Effector CD4-positive, alpha-beta T cell (primary cell): Measurements from ENCODE around the gene FGF14.

Experiments used
- DNase-seq: peaks from one replicate; pipeline ENCODE4 v3.0.0-alpha.2; 2020

Gene FGF14

DNA sequence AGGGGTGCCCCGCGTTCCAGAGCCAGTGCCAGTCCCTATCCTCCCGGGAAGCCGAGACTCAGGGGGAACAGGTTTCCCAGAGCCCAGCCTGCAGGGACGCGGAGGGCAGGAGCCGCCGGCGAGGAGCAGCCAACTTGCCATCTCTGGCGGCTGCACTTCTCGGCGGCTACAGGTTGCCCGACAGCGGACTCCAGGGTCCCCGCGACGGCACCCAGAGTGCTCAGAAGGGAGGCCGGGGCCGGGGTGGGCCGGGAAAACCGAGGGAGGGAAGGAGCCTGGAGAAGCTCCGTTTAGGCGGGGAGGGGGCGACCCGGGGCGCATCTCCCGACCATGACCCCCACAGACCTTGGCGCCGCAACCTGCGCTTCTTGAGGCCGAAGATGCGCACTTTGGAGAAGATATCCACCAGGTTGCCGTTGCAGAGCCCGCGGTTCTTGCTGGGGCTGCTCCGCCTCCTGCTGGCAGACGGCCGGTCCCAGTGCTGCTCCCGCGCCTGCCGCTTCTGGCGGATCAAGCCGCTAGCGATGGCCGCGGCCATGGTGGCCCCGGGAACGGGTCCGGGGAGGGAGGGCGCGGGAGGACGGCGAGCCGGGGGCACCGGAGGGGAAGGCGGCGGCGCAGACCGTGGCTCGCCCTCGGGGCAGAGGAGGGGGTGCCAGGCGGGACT lies 485.6 kb downstream of the FGF14 start:
- no peak for DNase-seq

- DNase-seq, result no peak
These were observed 486.1 kb downstream of the FGF14 start for GRCh38 chr13:101915755-101916107.

- no peak for DNase-seq
These were observed 486.5 kb downstream of the FGF14 start for GRCh38 chr13:101915331-101915730.

- no peak for DNase-seq
These were observed 490.1 kb downstream of the FGF14 start for GRCh38 chr13:101911752-101912151.

- DNase-seq, result no peak
These were observed 498.0 kb downstream of the FGF14 start for GRCh38 chr13:101903890-101904289.

DNA sequence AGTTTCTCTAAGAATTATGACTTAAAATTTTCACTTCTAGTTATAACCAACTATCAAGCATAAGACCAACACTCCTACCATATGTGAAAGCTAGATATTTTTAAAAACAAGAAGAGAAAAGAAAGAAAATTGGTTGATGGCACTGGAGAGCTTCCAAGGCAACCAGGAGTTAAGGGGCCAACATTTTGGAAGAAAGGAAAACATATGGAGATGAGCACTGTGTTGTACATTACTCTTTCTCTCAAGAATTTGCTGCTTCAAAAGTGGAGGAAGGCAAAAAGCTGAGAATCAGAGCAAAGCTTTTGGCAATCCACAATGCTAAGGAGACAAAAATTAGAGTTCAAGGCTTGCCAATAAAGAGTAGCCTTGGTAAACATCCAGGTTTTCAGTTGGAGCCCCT lies 503.2 kb downstream of the FGF14 start:
- DNase-seq, result no peak

DNA sequence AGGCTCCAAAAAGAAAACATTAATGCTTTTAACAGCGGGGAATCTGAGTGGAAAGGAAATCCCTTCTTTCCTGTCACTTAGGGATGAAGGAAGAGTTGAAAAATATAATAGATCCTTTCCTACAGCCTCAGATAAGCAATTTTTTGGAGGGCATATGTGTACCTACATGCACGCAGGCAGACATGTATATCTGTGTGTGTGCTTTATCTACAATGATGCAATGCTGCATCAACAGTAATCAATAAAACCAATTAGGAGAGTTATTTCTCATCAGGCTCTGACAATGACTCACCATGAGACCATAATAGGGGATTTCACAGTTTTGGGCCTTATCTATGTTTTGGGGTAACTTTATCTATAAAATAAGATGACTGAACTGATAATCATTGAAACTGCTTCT lies 505.3 kb downstream of the FGF14 start:
- DNase-seq, result no peak

DNA sequence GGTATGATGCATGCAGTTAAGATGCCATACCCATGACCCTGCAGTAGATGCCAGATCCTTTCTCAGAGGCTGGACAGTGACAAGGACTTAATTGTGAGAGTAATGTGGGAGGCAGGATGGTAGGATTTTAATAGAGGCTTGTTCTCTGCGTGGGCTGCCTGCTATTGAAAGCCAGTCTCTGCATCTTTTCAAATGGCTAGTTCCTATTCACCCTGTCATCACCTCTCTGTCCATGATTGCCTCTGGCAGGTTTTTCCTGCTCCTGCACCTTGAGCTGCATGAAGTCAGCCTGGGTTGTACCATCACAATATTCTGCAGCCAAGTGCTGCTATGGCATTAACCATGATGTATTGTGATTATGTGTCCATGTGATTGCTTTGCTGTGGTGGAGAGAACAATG lies 508.8 kb downstream of the FGF14 start:
- DNase-seq, result no peak

DNA sequence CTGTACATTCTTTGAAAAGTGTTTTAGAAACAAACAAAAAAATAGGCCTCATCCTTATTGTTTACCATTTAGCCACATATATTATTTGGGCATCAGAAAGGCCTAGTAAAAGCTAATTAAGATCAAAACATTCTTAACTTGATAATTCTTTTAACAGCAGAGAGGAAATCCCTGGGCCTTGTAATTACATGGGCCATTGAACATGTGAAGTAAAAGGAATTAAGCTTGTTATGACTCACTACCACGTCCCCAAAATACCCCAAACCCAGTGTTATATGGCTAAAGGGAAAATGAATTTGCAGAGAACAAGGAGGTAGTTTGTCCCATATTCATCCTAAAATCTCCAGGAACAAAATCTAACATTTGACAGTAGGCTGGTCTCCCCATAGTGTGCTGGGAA lies 509.6 kb downstream of the FGF14 start:
- no peak for DNase-seq

- DNase-seq, result no peak
These were observed 520.3 kb downstream of the FGF14 start for GRCh38 chr13:101881593-101881992.

DNA sequence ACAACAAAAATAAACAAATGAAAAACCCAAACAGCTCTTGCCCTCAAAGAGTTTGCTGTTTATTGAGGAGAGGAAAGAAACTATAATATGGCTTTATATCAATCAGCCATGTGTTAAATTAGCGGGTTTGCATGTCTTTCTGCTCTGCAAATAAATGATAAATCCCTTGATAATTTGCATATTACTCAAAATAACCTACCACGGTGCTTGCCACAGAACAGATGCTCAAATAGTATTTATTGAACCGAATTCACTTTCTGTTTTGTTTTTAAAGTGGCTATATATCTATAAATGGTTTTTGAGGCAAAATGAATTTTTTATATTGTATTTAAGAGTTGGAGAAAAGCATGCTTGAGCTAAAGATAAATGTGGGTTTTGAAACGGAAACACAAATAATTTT lies 521.3 kb downstream of the FGF14 start:
- no peak for DNase-seq

GRCh38 chr13:101876951-101877350 lies 524.9 kb downstream of the FGF14 start:
- DNase-seq, result no peak

DNA sequence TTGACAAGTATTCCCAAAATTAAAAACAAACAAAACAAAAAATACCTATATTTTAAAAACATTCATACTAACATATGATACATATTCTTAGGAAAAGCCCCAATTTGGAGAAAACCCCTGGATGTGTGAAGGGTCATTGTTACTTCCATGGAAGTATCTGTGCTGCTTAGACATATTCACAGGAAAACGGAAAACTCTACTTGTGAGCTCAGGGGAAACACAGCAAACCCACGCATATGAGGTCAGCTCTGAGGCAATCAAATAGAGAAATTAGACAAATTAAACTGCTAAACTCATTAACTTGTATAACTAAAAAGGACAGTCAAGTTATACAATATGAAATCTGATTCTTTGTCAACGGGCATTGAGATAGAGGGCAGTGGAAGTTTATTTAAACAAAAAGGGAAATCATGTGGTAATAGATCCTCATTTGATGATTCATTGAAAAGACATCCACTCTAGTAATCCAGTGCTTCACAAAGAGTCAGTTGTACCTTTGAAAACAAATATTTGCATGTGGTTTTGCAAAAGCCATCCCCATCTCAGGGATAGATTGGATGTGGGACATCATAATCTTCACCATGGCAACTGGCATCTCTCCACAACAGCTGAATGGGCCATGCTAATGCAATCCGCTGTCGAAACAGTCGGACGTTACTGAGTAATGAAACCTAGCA lies 526.0 kb downstream of the FGF14 start:
- DNase-seq, result no peak

GRCh38 chr13:101875091-101875490 lies 526.8 kb downstream of the FGF14 start:
- no peak for DNase-seq

GRCh38 chr13:101869553-101869952 lies 532.3 kb downstream of the FGF14 start:
- DNase-seq, result no peak

GRCh38 chr13:101868585-101869469 lies 533.0 kb downstream of the FGF14 start:
- DNase-seq, result no peak

DNA sequence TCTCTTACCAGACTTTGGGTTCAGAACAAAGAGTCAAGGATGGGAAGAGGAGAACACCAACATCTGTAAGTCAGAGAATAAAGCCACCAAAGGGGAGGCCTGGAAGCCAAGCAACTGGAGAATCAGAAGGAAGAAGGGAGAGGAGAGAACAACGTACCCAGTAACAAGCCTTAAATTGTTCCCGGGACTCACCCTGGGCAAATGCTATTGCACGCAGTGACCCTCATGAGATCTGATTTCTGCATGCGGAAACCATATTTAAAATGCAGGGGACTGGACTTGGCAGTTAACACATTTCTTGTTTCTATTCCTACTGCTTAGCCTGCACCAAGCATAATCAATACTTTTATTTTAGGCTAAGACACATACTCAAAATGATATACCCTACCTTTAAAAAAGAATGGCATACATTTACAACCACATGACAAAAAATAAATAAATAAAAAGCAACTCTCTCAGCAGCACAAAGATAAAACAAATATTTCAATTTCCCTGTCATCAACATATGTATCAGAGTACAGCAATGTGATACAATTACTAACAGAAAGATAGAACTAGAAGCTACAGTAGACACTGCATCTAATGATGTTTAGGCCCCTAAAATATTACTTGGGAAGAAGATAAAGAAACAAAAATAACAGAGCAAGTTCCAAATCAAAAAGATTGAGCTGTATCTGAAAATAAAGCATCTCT lies 534.8 kb downstream of the FGF14 start:
- no peak for DNase-seq

DNA sequence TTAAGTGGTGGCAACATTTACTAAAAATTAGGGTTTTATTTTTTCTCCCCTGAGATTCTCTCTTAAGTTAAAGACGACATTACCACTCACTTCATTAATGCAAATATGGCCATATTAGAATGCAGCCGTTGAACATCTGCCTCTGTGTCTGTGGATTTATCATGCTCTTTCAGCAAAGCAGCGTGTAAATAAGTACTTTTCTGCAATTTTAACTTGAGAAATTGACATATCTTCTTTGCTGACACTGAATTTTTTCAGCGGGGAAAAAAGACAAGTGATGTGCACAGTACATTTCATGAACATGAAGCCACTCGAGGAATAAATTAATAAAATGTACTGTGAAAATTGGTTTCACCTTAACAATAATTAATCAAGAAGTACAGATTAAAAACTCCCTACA lies 543.0 kb downstream of the FGF14 start:
- DNase-seq, result no peak

GRCh38 chr13:101846701-101847100 lies 555.1 kb downstream of the FGF14 start:
- DNase-seq, result no peak

- no peak for DNase-seq
These were observed 555.6 kb downstream of the FGF14 start for GRCh38 chr13:101846249-101846648.

DNA sequence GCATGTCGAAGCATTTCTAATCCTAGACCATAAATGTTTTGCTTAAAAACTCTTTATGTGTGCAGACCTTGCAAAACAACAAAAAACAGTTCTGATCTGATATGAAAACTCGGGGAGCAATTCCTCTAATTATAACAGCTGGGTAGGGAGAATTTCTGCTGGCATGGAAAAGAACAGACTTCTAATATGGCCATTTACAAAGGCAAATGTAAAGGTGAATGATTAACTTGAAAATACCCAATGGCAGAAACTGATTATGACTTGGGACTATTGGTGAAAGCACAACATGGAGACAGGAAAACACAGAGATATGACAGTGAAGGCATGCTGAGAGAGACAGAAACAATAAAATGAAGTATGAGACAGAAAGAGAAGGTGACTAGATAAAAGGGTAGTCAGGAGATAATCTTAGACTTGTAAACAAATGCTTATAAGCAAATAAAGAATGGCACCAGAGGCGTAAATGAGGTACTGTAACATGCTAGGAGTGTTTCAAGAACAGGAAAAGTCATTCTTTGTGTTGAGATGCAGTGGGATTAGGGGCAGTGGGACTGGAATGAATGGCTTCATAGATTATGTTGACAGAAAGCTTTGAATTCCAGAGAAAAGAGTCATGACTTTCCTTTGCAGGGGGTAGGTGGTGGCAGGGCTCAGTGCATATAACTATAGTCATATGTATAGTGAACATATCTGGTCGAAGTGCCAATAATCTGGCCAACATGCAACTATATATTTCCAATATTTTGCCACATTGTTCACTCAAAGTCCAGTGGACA lies 556.4 kb downstream of the FGF14 start:
- no peak for DNase-seq

DNA sequence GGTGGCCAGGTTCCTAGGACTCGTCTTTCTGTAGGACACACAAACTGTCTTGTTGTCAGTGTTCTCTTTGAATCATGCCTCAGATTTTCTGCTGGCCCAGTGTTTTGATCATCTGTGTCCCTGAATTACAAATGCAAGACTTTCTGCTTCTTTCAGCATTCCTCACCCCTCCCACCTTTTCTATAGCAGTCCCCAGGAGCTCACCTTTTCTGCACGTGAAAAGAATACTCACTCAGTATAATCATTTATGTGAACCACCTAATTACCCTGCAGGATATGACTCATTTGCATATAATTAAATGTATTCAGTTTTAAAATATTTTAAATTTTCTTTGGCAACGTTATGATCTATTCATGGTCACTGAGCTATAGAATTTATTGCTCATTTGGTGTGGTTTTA lies 560.1 kb downstream of the FGF14 start:
- DNase-seq, result no peak
